Prostate gland (tissue), 2 donors: ENCODE measurements around the gene IQCE.

Experiments used
- CTCF ChIP-seq, 4 experiments: fragments of 200-600 bp in 2 of 4; fragments of 450-650 bp in 2 of 4; sonication (generic) in 2 of 4; IDR thresholded peaks; 1 replicate in 3 of 4; 2 replicates in 1 of 4; pipeline ENCODE4 v1.5.1; 2016 to 2019; ENCODE audit warnings: antibody characterized with exemption in 4 of 4, mild to moderate bottlenecking in 2 of 4, moderate library complexity in 2 of 4
- POLR2AphosphoS5 ChIP-seq: sonication (generic); formaldehyde crosslinking; IDR thresholded peaks from one replicate; pipeline ENCODE4 v1.6.1; 2017; ENCODE audit warnings: antibody characterized with exemption

- no peak for TF ChIP-seq POLR2AphosphoS5
- TF ChIP-seq CTCF (IDR thresholded peaks at IDR 0.05), result no peak
These were observed 74.9 kb downstream of the IQCE start for GRCh38 chr7:2633538-2634266.
